PC-3 (cell line): ENCODE data around the gene LYZ.
"Not testable (repeated sequence)": the region's sequence is repeated elsewhere in the genome, so short reads cannot be mapped to it uniquely, and the experiment has no call there.

Experiments
- EZH2 ChIP-seq: fragments of 300-600 bp; sonication (generic); IDR thresholded peaks from one replicate; pipeline ENCODE4 v1.6.1; 2017; ENCODE audit warnings: antibody characterized with exemption, mild to moderate bottlenecking, low read length; ENCODE audit not compliant: unreplicated experiment
- EZH2phosphoT487 ChIP-seq: fragments of 300-600 bp; sonication (generic); IDR thresholded peaks from 2 replicates; pipeline ENCODE4 v1.6.1; 2018; ENCODE audit warnings: mild to moderate bottlenecking, antibody characterized with exemption, low read length, borderline replicate concordance
- TF ChIP-seq, protein P1 (sequence below): fragments of 300-600 bp; sonication (generic); conservative IDR thresholded peaks from 2 replicates; pipeline ENCODE4 v1.5.1; 2017; ENCODE audit warnings: antibody characterized with exemption, low read depth, mild to moderate bottlenecking, low read length

DNA sequence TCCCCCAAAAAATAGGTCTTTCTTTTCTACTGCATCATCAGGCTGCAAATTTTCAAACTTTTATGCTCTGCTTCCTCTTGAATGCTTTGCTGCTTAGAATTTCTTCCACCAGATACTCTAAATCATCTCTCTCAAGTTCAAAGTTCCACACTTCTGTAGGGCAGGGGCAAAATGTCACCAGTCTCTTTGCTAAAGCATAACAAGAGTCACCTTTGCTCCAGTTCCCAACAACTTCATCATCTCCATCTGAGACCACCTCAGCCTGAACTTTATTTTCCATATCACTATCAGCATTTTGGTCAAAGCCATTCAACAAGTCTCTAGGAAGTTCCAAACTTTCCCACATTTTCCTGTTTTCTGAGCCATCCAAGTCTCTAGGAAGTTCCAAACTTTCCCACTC lies 31.4 kb upstream of the LYZ start:
- TF ChIP-seq, protein P1, sequence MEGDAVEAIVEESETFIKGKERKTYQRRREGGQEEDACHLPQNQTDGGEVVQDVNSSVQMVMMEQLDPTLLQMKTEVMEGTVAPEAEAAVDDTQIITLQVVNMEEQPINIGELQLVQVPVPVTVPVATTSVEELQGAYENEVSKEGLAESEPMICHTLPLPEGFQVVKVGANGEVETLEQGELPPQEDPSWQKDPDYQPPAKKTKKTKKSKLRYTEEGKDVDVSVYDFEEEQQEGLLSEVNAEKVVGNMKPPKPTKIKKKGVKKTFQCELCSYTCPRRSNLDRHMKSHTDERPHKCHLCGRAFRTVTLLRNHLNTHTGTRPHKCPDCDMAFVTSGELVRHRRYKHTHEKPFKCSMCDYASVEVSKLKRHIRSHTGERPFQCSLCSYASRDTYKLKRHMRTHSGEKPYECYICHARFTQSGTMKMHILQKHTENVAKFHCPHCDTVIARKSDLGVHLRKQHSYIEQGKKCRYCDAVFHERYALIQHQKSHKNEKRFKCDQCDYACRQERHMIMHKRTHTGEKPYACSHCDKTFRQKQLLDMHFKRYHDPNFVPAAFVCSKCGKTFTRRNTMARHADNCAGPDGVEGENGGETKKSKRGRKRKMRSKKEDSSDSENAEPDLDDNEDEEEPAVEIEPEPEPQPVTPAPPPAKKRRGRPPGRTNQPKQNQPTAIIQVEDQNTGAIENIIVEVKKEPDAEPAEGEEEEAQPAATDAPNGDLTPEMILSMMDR: not testable (repeated sequence)
- TF ChIP-seq EZH2, EZH2phosphoT487: not testable (repeated sequence)
